HEK293 (cell line): ENCODE data around the gene ARHGAP26.

Experiments
- CTCF ChIP-seq: fragments of 450-650 bp; formaldehyde crosslinking; IDR thresholded peaks from 2 replicates; pipeline ENCODE4 v1.5.1; 2016; ENCODE audit warnings: missing biosample characterization, missing genetic modification characterization
- PATZ1 ChIP-seq: fragments of 450-650 bp; formaldehyde crosslinking; IDR thresholded peaks from 2 replicates; pipeline ENCODE4 v1.5.1; 2016; ENCODE audit warnings: missing biosample characterization, missing genetic modification characterization

GRCh38 chr5:142792012-142792864 is 22.1 kb downstream of the ARHGAP26 start:
- TF ChIP-seq CTCF (tag by site-specific recombination) (no peak), PATZ1 (tag by site-specific recombination) (no peak)
